ENCODE results near the gene PIGBOS1.

DNA sequence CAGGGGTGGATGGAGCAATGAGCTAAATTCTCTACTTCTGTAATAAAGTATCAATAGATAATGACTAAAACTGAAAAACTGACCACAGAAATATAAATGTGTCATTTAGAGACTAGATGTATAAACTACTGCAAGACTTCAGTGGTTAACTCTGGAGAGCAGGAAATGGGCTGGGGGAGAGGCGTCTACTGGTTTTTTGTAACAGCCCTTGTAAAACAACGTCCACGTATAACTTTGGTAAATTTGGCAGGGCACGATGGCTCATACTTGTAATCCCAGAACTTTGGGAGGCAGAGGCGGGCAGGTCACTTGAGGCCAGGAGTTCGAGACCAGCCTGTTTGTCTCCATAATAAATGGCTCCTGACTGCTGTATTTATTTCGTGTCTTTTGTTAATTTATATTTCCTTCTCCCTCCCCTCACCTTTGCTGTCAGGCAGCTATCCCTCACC lies 41.8 kb downstream of the PIGBOS1 start:
- TF ChIP-seq, protein P1, sequence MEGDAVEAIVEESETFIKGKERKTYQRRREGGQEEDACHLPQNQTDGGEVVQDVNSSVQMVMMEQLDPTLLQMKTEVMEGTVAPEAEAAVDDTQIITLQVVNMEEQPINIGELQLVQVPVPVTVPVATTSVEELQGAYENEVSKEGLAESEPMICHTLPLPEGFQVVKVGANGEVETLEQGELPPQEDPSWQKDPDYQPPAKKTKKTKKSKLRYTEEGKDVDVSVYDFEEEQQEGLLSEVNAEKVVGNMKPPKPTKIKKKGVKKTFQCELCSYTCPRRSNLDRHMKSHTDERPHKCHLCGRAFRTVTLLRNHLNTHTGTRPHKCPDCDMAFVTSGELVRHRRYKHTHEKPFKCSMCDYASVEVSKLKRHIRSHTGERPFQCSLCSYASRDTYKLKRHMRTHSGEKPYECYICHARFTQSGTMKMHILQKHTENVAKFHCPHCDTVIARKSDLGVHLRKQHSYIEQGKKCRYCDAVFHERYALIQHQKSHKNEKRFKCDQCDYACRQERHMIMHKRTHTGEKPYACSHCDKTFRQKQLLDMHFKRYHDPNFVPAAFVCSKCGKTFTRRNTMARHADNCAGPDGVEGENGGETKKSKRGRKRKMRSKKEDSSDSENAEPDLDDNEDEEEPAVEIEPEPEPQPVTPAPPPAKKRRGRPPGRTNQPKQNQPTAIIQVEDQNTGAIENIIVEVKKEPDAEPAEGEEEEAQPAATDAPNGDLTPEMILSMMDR (IDR thresholded peaks at IDR 0.05), result no peak
- TF ChIP-seq ESRRA (CRISPR knock-in tag; IDR thresholded peaks at IDR 0.05; ENCODE audit: borderline replicate concordance), result no peak
